ENCODE measurements around the gene CMIP.
"Not testable (repeated sequence)": the region's sequence is repeated elsewhere in the genome, so short reads cannot be mapped to it uniquely, and the experiment has no call there.

Gene CMIP

GRCh38 chr16:81566086-81567007 is 121.7 kb downstream of the CMIP start:
- no peak for DNase-seq (ENCODE audit: low read depth in 3 of 3)

- no peak for DNase-seq (ENCODE audit: low read depth in 3 of 3)
Observed at GRCh38 chr16:81567087-81567486, 122.5 kb downstream of the CMIP start.

GRCh38 chr16:81567987-81568748 is 123.6 kb downstream of the CMIP start:
- no peak for DNase-seq (ENCODE audit: low read depth in 3 of 3)

- no peak for DNase-seq (ENCODE audit: low read depth in 3 of 3)
Observed at GRCh38 chr16:81568749-81569087, 124.1 kb downstream of the CMIP start.

- DNase-seq (ENCODE audit: low read depth in 3 of 3), result no peak
Observed at GRCh38 chr16:81569361-81570034, 124.9 kb downstream of the CMIP start.

GRCh38 chr16:81570151-81570846 is 125.7 kb downstream of the CMIP start:
- no peak for DNase-seq (ENCODE audit: low read depth in 3 of 3)

GRCh38 chr16:81571175-81571574 is 126.6 kb downstream of the CMIP start:
- no peak for DNase-seq (ENCODE audit: low read depth in 3 of 3)

GRCh38 chr16:81571592-81572385 is 127.2 kb downstream of the CMIP start:
- DNase-seq (ENCODE audit: low read depth in 3 of 3), result no peak

GRCh38 chr16:81572386-81573144 is 128.0 kb downstream of the CMIP start:
- no peak for DNase-seq (ENCODE audit: low read depth in 3 of 3)

- no peak for DNase-seq (ENCODE audit: low read depth in 3 of 3)
Observed at GRCh38 chr16:81573533-81574020, 129.0 kb downstream of the CMIP start.

GRCh38 chr16:81574168-81574567 is 129.6 kb downstream of the CMIP start:
- DNase-seq (ENCODE audit: low read depth in 3 of 3), result no peak

- no peak for DNase-seq (ENCODE audit: low read depth in 3 of 3)
Observed at GRCh38 chr16:81575307-81575706, 130.7 kb downstream of the CMIP start.

GRCh38 chr16:81575834-81576233 is 131.2 kb downstream of the CMIP start:
- DNase-seq (ENCODE audit: low read depth in 3 of 3), result no peak

- no peak for DNase-seq (ENCODE audit: low read depth in 3 of 3)
Observed at GRCh38 chr16:81576696-81577095, 132.1 kb downstream of the CMIP start.

- not testable (repeated sequence) for DNase-seq (ENCODE audit: low read depth in 3 of 3)
Observed at GRCh38 chr16:81577272-81577671, 132.7 kb downstream of the CMIP start.

- DNase-seq (ENCODE audit: low read depth in 3 of 3), result no peak
Observed at GRCh38 chr16:81578076-81578475, 133.5 kb downstream of the CMIP start.

- no peak for DNase-seq (ENCODE audit: low read depth in 3 of 3)
Observed at GRCh38 chr16:81578636-81579413, 134.2 kb downstream of the CMIP start.

- DNase-seq (ENCODE audit: low read depth in 3 of 3), result no peak
Observed at GRCh38 chr16:81581107-81581506, 136.5 kb downstream of the CMIP start.

Measured in stimulated activated CD4-positive, alpha-beta T cell treated with anti-CD3 and anti-CD28 coated beads, TNF-alpha, amount 100 ng/mL, for 4 hours (primary cell).